ENCODE results near the gene ELMO2.
A peak's percentile ranks its signal among the peaks of the same experiment; 100 is the strongest.

ELMO2 gene

DNA sequence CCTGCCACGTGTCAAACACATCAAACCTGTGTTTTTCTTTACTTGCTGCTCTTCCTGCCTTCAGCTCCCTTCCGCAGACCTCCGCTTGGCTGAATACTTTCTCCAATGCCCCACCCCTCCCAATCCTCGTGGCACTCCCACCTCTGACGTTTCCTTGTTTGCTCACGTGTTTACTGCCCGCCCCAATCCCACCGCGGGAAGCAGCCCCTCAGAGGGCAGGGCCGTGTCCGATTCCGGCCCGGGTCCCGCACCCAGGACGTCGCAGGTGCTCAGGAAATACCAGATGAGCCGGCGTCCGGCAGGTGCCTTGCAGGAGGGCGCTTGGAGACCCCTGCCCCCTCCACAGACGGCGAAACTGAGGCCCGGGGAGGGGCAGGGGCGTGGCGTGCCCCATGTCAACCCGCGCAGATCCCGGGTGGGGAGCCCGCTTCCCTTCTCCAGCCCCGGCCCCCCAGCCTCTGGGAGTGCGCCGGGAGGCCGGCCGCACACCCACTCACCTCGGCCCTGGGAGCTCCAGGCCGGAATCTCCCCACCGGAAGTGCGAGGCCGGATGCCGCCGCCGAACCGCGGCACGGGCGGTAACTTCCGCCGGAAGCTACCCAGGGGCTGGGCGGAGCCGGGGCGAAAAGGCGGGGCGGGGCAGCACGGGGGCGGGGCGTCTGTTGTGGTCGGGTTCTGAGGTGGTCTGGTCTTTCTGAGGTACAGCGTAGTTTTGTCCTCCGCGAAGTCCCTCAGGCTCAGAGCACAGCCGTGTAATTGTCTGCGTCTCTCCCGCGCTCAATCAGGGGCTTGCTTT is 42.3 kb downstream of the ELMO2 start:
- Mint-ChIP-seq H3K27me3 (ENCODE audit: low read depth, poor library complexity) (no peaks in the 10 kb centered on the region), H3K9me3 (no peaks in the 10 kb centered on the region), H3K36me3 (ENCODE audit: low read depth) (peaks cover 24% of the 10 kb centered on the region), H3K4me1 (peaks cover 32% of the 10 kb centered on the region), H3K27ac (peak overlapping the region; percentile 91), H3K4me3 (peak overlapping the region; percentile 93)
- DNase-seq: peak; percentile 92
- TF ChIP-seq CTCF (IDR thresholded peaks at IDR 0.05): no peak

GRCh38 chr20:46362921-46363867 is 43.2 kb downstream of the ELMO2 start:
- no peak for DNase-seq
- H3K27ac Mint-ChIP-seq: peak overlapping the region; percentile 91
- H3K4me1 Mint-ChIP-seq: peaks cover 33% of the 10 kb centered on the region
- no peaks in the 10 kb centered on the region for H3K9me3 Mint-ChIP-seq
- H3K4me3 Mint-ChIP-seq: peak overlapping the region; percentile 93
- H3K36me3 Mint-ChIP-seq (ENCODE audit: low read depth): peaks cover 15% of the 10 kb centered on the region
- no peak for TF ChIP-seq CTCF (IDR thresholded peaks at IDR 0.05)
- no peaks in the 10 kb centered on the region for H3K27me3 Mint-ChIP-seq (ENCODE audit: low read depth, poor library complexity)

- Mint-ChIP-seq H3K36me3 (ENCODE audit: low read depth) (peaks cover 7% of the 10 kb centered on the region), H3K4me3 (peak overlapping the region; percentile 7), H3K9me3 (no peaks in the 10 kb centered on the region), H3K4me1 (peaks cover 47% of the 10 kb centered on the region), H3K27me3 (ENCODE audit: low read depth, poor library complexity) (no peaks in the 10 kb centered on the region), H3K27ac (no peak overlapping the region)
- TF ChIP-seq CTCF (IDR thresholded peaks at IDR 0.05): no peak
- no peak for DNase-seq
Measured at GRCh38 chr20:46361811-46362210, 44.6 kb downstream of the ELMO2 start.

DNA sequence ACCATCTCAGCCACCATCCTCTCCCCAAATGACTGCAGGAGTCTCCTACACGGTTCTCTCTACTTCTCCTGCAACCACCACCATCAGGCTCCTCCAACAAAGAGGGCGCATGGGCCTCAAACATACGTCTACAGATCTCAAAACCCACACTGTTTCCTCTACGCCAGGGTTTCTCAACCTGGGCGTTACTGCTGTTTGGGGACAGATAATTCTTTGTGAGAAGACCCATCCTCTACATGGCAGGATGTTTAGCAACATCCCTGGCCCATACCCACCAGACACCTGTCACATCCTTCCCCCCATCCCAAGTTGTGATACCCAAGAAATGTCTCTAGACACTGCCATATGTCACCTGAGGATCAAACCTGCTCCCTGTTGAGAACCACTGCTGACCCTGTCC is 45.0 kb downstream of the ELMO2 start:
- no peak for DNase-seq
- peak overlapping the region; percentile 0 for H3K27ac Mint-ChIP-seq
- H3K36me3 Mint-ChIP-seq (ENCODE audit: low read depth): peaks cover 7% of the 10 kb centered on the region
- peaks cover 48% of the 10 kb centered on the region for H3K4me1 Mint-ChIP-seq
- H3K9me3 Mint-ChIP-seq: no peaks in the 10 kb centered on the region
- no peak for TF ChIP-seq CTCF (IDR thresholded peaks at IDR 0.05)
- no peaks in the 10 kb centered on the region for H3K27me3 Mint-ChIP-seq (ENCODE audit: low read depth, poor library complexity)
- H3K4me3 Mint-ChIP-seq: no peak overlapping the region

- Mint-ChIP-seq H3K27me3 (ENCODE audit: low read depth, poor library complexity) (no peaks in the 10 kb centered on the region), H3K4me1 (peaks cover 44% of the 10 kb centered on the region), H3K9me3 (no peaks in the 10 kb centered on the region), H3K36me3 (ENCODE audit: low read depth) (peaks cover 4% of the 10 kb centered on the region), H3K27ac (no peak overlapping the region), H3K4me3 (no peak overlapping the region)
- no peak for TF ChIP-seq CTCF (IDR thresholded peaks at IDR 0.05)
- DNase-seq: no peak
Measured at GRCh38 chr20:46359233-46359751, 47.1 kb downstream of the ELMO2 start.

All from nephron progenitor cell (in vitro differentiated cells).